NT2/D1 (cell line): ENCODE results near the gene PIGN.

ENCODE experiments used
- SUZ12 ChIP-seq: IDR thresholded peaks from 2 replicates; pipeline ENCODE4 v1.6.1; 2011; ENCODE audit not compliant: insufficient read length, insufficient read depth; ENCODE audit errors: extremely low read depth
- YY1 ChIP-seq: IDR thresholded peaks from 2 replicates; pipeline ENCODE4 v1.6.1; 2011; ENCODE audit not compliant: insufficient read length, insufficient read depth
- ZNF274 ChIP-seq: IDR thresholded peaks from 2 replicates; pipeline ENCODE4 v1.6.1; 2011; ENCODE audit warnings: mild to moderate bottlenecking, low read depth, low read length

- TF ChIP-seq SUZ12 (no peak), ZNF274 (no peak), YY1 (no peak)
Measured at GRCh38 chr18:62152844-62153243, 34.0 kb downstream of the PIGN start.
